Measurements from ENCODE around the gene MEGF6.

The MEGF6 gene

GRCh38 chr1:3459051-3459908 is 152.0 kb downstream of the MEGF6 start:
- no peak for ATAC-seq
- no peak for DNase-seq

DNA sequence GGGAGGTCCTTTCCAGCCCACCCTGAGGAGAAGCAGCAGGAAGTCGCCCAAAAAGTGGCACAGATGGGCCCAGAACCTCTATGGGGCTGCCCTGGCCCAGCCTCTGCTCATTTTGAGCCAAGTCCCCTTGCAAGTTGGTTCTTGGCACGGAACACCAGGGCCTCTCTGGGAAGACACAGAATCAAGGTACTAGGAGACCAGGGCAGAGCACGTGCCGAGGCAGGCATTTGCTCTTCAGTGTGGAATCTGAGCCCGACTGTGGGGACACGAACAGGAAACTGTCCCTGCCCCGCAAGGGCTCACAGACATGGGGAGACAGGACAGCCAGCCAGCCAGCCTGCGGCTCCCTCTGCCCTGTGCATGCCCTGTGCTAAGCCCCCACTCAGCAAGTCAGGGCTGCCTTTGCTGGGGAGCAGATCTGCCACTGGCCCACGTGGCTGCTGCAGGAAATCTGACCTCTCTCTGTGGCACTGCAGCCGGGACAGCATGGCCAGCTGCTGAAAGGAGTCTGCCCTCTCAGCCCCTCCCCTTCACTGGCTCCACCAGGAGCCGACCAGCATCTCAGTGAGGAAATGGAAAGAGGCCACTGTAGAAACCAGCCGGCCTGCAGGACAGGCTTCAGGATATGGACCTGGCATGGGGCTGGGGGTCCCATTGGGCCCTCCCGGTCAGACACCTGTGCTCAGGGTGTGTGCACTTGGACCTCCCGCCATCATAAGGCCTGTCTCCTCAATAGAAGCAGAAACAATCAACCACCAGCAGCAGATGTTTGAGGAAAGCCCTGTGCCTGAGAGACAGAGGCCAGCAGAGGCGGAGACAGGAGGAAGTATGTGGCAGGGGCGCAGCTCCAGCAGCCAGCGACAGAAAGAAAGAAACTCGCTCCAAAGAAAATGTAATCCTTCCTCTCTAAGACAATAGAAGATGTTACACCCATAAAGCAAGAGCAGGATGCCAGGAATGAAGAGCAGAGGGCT is 153.1 kb downstream of the MEGF6 start:
- no peak for ATAC-seq
- DNase-seq = no peak

- DNase-seq (no peak), ATAC-seq (no peak)
These were observed 154.1 kb downstream of the MEGF6 start for GRCh38 chr1:3456964-3457909.

DNA sequence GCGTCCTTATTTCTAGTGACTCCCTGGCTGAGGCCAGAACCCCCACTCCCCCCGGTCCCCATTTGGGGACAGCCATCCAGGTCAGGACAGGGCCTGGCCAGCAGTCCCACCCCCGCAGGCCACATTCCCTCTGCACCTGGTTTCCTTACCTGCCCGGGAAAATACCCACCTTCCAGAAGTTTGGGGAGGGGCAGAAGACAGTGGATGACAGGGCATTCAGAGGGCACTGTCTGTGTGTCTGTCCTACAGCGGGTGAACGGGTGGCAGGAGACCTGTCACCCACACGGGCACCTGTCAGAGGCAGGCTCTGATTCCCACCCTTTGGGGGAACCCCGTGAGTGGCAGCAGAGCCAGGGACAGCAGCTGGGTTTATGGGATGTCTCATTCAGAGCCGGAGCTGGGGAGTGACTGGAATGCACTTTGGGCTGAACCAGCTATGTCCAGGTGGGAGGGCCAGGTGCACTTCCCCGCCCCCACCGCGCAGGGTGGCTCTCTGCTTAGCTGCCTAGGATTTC is 154.8 kb downstream of the MEGF6 start:
- no peak for DNase-seq
- ATAC-seq = no peak

DNA sequence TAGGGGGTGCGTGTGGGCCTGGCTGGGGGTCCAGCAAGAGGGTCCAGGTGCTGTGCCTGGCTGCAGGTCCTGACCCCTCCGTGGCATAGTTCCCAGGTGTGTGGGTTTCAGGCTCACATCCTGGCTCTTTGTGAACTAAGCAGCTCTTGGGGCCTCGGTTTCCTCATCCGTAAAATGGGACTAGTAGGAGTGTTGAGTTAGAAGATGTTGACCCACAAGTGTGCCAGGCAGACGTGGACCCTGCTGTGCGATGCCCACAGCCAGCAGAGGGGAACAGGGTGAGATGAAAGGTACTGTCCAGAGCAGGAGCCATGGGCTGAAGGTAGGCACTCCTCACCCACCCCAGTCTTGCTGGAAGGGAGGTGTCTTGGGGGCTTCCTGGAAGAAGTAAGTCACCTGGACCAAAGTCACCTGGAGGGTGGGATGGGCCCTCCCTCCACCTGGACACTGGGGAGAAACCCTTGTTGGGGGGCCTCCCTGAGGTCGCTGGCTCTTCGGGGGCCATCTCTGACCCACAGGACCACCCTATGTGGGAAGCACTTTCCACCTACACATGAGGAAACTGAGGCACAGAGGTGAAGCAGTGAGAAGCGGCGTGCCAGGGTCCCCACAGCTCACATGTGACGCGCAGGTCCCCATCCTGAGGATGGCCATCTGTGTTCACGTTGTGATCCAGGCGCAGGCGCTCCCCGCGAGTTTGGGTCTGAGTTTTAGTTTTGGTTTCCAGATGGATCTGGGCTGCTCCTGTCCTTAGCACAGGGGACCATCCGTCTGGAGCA is 155.4 kb downstream of the MEGF6 start:
- DNase-seq (no peak), ATAC-seq (no peak)

DNA sequence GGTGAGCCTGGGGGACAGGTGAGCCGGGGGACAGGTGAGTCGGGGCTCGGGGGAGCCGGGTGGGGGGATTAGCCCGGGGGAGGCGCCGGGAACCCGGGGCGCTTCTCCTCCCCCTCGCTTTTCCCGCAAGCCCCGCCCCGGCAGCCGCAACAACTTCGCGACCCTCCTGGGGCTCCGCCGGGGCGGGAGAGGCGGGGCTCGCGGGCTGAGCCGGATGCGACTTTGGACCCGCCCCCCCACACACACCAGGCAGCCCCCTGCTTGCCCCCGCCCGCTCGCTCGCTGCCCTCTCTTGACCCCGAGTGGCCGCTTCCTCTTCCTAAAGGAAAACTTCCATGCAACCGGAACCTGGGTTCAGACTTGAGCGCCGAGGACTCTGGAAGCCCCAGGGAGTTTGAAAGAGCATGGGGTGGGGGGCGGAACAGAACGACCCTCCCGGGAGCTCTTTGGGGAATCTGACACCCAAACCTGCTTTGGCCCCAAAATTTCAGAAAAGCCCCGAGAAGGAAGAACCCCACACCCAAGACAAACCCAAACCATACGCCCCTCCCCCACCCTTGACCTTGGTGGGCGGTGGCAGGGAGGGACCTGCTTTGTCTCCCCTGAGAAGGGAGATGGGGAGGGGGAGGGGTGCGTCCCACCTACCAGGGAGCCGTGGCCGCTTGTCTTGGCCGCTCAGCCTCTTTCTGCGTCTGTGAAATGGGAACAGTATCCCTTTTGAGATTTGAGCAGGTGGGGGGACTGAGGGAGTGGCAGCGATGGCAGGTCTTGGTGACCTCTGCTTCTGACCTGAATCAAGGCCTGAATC is 156.3 kb downstream of the MEGF6 start:
- DNase-seq = no peak
- no peak for ATAC-seq

DNA sequence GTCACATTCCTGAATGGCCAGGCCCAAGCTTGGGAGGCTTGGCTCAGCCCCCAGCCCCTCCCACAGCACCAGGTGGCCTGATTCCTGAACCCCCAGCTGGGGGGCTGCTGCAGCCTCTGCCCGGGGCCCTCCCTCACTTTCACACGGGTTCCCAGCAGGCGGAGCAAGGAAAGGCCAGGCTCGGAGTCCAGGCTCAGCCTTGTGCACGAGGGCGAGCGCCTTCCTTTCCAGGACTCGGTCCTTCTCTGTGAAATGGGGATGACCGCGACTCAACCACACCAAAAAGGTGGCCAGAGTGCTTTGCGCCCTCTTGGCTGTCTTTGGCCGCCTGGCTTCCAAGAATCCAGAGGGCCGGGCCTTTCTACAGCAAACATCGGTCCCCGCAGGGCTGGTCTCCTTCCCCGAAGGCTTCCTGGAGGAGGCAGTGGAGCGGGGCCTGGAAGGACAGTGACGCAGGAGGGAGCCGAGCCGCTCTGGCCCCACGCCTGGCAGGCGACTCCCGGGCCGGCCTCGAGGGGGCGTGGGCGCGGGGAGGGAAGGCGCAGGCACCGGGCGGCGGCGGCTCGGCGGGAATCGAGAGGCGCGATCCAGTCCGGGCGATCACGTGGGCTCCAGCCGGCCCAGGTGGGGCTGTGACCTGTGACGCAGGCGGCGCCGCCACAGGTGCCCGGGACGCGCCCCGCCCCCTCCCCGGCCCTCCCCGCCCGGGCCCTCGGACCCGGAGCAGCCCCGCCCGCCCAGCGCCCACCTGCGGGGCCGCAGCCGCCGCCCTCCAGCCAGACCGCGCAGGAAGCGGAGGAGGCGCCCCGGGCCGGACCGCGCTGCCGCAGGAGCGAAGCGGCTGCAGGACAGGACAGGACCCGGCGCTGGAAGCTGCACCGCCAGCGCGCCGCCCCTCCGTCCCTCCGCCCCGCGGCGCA is 157.2 kb downstream of the MEGF6 start, which contains the start of gene ARHGEF16:
Gene ARHGEF16 (plus strand): TSS at position 775 of the 920 bp plus-strand sequence. CDS start 8,420 bp downstream, outside the sequence.
- DNase-seq = peak; percentile 43

DNA sequence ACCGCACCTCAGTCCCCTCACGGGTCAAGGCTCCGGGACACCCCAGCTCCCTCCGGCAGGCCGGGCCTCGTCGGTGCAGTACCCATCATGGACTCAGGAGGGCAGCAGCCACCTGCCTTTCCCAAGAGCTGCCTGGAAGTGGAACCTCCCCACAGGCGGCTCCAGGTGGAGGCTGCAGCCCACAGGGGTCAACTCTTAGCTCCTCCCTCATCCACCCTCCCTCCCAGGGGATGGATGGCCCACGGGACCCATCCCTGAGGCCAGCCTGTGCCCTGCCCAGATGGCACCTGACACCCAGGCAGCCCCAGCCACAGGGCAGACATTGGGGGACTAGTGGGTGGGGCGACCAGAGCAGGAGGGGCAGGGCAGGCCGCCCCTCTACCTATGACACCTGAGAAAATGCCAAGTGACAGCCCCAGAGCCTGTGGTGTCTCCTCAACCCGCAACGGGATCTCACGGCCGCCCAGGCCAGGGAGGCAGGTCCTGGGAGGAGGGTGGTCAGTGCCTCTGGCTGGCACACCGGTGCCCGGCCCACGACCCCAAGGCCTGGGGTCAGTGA is 158.0 kb downstream of the MEGF6 start:
- DNase-seq = peak; percentile 78

More for the DNA sequence above, 157.2 kb downstream of the MEGF6 start, which contains the start of gene ARHGEF16:
- no peak for ATAC-seq

DNA sequence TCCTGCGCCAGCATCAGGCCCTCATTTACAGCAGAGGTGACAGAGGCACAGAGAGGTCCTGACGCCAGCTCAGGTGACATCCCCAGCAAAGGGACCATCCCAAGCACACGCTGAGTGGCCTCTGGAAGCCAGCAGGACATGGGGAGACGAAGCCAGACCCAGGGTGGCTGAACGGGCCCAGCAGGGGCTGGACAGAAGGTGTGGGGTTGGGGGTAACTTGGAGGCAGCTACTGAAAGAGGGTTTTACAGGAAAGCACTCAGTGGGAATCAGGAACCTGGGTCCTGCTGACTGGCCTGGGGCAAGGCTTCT is 158.5 kb downstream of the MEGF6 start:
- no peak for ATAC-seq
- no peak for DNase-seq

More for the DNA sequence above, 158.0 kb downstream of the MEGF6 start:
- peak; percentile 67 for ATAC-seq

GRCh38 chr1:3451994-3452865 is 159.1 kb downstream of the MEGF6 start:
- DNase-seq = no peak
- no peak for ATAC-seq

DNA sequence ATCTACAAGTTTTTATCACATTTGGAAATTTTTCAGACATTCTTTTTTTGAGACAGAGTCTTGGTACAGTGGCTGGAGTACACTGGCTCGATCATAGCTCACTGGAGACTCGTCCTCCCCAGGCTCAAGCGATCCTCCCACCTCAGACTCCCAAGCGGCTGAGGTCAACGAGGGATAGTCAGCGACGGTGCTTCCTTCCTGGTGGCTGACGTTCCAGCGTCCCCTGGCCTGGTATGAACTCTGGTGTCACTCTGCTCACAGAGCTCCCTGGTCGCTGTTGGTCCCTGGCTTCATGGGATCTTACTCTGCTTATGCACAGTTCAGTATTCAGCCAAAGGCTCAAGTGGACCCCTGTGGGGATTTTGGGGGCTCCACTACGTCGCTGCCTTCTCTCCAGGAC is 160.3 kb downstream of the MEGF6 start:
- ATAC-seq = no peak
- DNase-seq = no peak

GRCh38 chr1:3450202-3450863 is 161.0 kb downstream of the MEGF6 start:
- DNase-seq (no peak), ATAC-seq (no peak)

- DNase-seq (no peak), ATAC-seq (no peak)
These were observed 166.6 kb downstream of the MEGF6 start for GRCh38 chr1:3444736-3445135.

GRCh38 chr1:3444298-3444697 is 167.0 kb downstream of the MEGF6 start:
- DNase-seq = no peak
- ATAC-seq = no peak

GRCh38 chr1:3443807-3444206 is 167.5 kb downstream of the MEGF6 start:
- no peak for ATAC-seq
- no peak for DNase-seq

DNA sequence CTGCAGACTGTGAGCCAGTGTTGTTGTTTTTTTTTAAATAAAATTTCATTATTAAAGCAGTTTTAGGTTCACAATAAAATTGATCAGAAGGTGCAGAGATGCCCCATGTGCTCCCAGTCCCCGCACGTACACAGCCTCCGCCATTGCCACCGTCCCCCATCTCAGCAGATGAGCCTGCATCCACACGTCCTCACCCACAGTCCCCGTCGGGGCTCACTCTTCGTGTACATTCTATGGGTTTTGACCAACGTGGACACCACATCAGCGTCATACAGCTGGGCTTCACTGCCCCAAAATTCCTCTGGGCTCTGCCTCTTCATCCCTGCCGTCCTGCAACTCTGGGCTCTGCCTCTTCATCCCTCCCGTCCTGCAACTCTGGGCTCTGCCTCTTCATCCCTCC is 168.4 kb downstream of the MEGF6 start:
- DNase-seq = no peak
- ATAC-seq = no peak

- DNase-seq (no peak), ATAC-seq (no peak)
These were observed 169.0 kb downstream of the MEGF6 start for GRCh38 chr1:3442331-3442730.

Measured in stimulated activated naive CD8-positive, alpha-beta T cell treated with anti-CD3 and anti-CD28 coated beads, Interleukin-15, Interleukin-2, amounts not matched to agents 100 U/mL and 50 U/mL, for 24 hours (primary cell).